HFF-Myc (cell line): ENCODE measurements around the gene MAPK7.

Experiments
- DNase-seq: peaks from one replicate; pipeline ENCODE4 v3.0.0-alpha.2; 2011; ENCODE audit warnings: low read depth; ENCODE audit errors: extremely low read depth
- H3K4me3 ChIP-seq: replicated peaks from 2 replicates; pipeline ENCODE4 v1.5.1; 2011; ENCODE audit warnings: low read depth, mild to moderate bottlenecking, control low read depth, low read length
- TF ChIP-seq, protein P1 (sequence below): IDR thresholded peaks from 2 replicates; pipeline ENCODE4 v1.5.1; 2012; ENCODE audit warnings: mild to moderate bottlenecking, low read depth, low read length, control low read depth; ENCODE audit errors: missing control alignments

The MAPK7 gene

DNA sequence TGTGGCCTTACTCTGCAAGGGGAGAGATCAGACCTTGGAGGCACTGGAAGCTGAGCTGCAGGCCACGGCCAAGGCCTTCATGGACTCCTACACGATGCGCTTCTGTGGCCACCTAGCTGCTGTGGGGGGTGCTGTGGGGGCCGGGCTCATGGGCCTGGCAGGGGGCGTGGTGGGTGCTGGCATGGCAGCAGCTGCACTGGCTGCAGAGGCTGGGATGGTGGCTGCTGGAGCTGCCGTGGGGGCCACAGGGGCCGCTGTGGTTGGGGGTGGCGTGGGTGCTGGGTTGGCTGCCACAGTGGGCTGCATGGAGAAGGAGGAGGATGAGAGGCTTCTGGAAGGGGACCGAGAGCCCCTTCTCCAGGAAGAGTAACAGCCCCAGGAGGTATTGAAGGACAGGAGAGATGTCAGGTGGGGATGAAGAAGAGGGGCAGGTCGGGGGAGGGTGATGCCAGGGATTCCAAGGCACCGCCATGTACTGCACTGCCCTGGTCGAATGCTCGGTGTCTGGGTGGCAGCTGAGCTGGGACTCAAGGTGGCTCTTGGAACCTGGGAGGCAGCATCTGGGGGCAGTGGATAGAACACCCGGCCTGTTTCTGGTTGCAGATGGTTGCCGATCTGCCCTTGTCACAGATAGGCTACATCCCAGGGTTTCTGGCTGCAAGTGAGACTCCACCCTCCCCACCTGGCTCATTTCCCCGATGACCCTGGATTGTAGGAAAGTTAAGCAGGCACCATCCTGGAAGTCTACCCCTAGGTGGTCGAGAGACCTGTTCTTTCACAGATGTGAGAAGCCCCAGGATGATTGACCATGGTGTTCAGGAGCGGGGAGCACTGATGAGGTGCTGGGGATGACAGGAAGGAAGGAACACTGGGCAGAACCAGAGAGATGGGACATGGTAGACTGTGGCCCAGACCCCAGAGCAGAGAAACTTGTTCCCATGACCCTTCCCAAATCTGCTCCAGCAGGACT, 37.8 kb downstream of the MAPK7 start:
- H3K4me3 ChIP-seq: no peak overlapping the region
- TF ChIP-seq, protein P1, sequence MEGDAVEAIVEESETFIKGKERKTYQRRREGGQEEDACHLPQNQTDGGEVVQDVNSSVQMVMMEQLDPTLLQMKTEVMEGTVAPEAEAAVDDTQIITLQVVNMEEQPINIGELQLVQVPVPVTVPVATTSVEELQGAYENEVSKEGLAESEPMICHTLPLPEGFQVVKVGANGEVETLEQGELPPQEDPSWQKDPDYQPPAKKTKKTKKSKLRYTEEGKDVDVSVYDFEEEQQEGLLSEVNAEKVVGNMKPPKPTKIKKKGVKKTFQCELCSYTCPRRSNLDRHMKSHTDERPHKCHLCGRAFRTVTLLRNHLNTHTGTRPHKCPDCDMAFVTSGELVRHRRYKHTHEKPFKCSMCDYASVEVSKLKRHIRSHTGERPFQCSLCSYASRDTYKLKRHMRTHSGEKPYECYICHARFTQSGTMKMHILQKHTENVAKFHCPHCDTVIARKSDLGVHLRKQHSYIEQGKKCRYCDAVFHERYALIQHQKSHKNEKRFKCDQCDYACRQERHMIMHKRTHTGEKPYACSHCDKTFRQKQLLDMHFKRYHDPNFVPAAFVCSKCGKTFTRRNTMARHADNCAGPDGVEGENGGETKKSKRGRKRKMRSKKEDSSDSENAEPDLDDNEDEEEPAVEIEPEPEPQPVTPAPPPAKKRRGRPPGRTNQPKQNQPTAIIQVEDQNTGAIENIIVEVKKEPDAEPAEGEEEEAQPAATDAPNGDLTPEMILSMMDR: no peak
- no peak for DNase-seq

DNA sequence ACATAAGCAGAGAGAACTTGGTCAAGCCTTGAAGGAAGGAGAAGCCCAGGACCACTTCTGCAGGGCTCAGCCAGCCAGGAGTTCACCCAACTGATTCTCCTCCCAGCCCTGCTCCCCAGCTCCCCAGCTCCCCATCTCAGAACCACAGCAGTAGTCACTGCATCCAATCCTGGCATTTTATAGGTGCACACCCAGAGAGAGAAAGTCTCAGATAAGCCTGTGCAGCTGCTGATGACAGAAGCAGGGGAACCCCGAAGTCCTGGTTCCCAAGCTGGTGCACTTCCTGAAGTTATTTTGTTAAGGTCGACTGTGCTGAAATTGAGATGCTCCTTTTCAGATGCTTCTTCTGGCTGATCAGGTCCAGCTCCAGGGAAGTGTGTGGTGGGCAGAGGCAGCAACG, 39.3 kb downstream of the MAPK7 start:
- TF ChIP-seq, protein P1: no peak
- no peak for DNase-seq
- H3K4me3 ChIP-seq: no peak overlapping the region

DNA sequence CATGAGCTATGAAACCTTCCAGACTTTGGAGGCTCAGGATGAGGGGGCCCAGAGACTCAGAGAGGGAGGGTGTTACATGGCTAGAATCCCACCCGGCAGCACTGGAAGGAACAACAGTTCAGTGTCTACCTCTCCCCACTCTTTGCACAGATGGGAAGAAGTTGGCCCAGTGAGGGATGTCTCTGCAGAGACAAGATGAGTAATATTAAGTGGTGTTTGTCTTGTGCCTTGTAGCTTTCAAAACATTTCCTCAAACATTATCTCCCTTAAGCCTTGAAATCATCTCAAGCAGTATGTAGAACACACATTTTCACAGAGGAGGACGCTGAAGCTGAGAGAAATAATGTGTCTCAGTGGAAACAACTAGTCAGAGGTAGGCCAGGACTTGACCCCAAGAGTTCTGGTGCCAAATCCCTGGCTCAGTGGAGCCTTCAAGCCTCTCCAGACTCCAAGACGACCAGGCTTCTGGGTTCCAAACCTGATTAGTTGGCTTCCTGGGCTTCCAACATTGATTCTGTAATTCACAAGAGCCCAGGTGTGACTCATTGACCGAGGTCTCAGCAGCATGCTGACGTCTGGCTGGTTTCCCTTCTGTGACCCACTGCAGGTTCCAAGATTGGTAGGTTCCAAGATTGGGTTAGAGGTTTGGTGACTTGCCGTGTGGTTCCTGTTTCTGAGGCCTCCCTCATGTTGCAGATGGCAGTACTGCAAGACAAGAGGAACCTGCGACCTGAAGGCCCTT, 40.1 kb downstream of the MAPK7 start:
- H3K4me3 ChIP-seq: no peak overlapping the region
- TF ChIP-seq, protein P1: no peak
- no peak for DNase-seq

DNA sequence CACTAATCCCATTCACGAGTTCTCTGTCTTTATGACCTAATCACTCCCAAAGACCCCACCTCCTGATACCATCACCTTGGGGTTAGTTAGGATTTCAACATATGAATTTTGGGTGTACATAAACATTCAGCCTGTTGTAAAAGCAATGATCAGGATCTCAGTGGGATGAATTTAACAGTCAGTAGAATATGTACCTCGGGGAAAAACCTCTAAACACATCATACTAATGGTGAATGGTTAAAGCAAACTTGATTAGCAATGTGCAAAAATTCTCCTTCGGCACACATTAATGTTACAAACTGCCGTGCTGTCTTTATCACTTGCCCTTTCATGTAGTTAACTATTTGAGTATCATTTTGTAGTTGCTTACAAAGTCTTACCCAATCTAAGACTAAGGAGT, 42.9 kb downstream of the MAPK7 start:
- TF ChIP-seq, protein P1: no peak
- no peak overlapping the region for H3K4me3 ChIP-seq
- DNase-seq: no peak

DNA sequence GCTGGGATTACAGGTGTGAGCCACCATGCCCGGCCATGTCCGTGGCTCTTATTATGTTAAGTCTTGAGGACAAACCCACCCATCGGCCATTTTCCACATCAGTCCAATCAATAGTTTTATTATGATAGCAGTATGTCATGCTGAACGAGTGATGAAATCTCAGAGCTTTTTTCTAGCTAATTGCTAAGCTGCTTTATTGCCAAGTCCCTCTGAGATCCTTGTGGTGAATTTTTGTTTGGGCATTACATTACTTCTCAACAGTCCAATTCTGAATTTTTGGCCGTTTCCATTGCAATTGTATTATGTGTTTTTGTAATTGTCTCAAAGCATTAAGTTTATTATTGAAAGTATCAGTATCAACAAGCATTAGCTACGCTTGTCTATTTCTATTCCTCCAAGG, 43.6 kb downstream of the MAPK7 start:
- DNase-seq: no peak
- H3K4me3 ChIP-seq: no peak overlapping the region
- TF ChIP-seq, protein P1: no peak

DNA sequence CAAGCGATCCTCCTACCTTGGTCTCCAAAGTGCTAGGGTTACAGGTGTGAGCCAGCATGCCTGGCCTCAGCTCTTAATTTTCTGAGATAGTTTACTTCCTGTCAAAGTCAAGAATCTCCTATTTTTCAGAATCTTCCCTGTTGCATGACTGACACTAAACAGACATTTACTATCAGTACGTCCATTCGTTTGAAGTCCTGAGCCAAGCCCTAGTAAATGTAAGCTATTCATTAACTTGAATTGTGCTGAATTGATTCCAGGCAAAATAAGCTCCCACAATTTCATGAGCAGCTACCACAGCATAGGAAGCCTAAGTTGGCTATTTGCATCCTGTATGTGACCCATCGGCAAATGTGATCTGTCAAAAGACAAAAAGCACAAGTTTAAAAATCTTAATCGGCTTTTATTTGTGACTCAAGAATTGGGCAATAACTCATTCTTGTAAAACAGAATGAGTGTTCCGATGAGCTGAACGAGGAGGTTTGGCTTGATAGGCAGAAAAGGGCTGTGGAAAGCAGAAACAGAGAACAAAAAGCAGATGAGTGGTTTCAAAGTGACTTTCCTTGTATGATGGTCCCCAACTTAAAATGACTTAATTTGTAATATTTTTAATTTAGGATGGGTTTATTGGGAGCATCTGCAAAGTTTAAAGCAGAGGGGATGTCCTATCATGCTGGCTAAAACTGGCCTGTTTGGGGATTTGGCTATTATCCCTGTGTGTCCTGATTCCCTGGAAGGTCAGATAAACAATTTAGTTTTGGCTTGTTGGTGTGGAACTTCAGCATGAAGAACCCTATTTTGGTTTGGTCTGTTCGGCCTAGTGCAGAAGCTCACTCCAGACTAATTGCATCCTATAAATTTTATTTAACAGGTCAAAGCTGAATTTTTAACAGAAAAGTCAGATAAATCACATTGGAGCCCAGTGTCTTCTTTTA, 46.9 kb downstream of the MAPK7 start:
- H3K4me3 ChIP-seq: no peak overlapping the region
- TF ChIP-seq, protein P1: no peak
- DNase-seq: no peak
